NCI-H774 (cell line): ENCODE results near the gene TMPRSS2.

Experiments
- DNase-seq: peaks from one replicate; lab custom pipeline; 2025; lab: John Stamatoyannopoulos, UW

Gene TMPRSS2

DNA sequence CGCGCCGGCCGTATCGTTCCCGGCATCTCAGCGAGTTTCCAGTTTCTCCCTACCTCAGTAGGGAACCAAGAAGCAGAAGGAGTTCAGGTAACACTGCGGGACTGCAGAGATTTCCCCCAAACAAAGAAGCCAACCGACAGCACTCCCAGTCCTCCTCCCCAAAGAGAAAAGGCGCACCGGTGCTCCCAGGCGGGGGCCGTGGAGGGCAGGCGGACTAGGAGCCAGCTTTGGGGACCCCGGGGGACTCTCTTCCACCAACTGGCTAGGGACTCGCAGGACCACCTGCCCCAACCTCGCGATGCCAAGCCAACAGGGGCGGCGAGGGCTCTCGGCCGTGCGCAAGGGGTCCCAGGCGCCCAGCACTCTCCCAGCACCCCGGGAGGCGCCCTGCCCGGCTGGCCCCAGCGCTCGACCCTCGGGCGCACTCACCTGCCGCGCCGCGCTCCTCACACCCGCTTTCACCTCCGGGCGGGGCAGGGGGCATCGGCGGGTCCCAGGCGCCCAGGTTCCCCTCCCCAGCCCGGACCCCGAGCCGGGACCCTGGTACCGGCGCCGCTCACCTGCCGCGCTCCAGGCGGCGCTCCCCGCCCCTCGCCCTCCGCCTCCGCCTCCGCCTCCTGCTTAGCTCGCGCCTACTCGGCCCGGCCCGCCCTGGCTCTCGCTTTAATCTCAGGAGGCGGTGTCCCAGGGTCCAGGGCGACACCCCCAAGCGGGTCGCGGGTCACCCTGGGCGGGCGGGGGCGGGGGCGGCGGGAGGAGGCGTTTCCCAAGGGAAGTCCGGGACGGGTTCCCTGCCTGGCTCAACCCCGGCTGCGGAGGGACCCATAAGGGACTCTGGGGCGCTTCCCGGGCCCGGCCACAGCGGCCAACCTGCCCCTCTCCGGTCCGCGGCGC, at the start of gene TMPRSS2:
TSS of gene TMPRSS2 (minus strand) at position 638 of the 894 bp plus-strand sequence. CDS start 10,025 bp downstream, outside the sequence.
- DNase-seq: no peak

DNA sequence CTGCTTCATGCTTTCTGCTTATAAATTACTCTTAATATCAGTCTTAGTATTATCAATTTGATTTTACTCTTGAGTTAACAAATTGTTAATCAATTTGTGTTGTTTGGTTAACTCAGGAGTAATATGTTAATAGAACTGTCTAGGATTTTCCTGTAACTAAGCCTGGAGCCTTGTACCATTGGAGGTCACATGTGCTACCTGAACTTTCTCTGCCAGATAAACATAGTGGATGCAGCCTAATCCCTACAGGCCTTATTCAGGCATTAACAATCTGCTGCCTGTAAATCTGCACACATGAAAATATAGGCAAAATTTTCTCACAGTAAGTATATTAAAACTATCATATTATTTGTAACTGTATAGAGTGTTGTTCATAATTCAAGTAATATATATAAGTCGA, 47.1 kb upstream of the TMPRSS2 start:
- DNase-seq: no peak

- no peak for DNase-seq
Measured at GRCh38 chr21:41552254-41552653, 44.3 kb upstream of the TMPRSS2 start.

- no peak for DNase-seq
Measured at GRCh38 chr21:41548781-41549180, 40.8 kb upstream of the TMPRSS2 start.

DNA sequence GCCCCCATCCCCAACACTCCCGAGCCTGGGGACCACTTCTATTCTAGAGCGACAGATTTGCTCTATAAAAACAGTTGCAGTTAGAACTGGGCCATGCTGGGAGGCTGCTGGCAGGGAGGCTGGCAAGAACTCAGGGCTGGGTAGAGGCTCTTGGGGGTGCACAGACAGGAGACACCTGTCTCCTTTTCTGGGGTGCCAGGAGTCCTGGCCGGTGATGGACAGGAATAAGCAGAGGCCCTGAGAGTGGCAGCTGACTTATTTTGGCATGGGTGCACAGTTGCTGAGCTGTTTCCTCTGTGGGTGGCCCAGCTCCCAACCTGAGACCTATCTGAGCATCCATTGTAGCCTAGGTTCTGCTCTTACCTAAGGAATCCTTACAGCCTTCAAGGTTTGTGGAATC, 39.2 kb upstream of the TMPRSS2 start:
- no peak for DNase-seq

DNA sequence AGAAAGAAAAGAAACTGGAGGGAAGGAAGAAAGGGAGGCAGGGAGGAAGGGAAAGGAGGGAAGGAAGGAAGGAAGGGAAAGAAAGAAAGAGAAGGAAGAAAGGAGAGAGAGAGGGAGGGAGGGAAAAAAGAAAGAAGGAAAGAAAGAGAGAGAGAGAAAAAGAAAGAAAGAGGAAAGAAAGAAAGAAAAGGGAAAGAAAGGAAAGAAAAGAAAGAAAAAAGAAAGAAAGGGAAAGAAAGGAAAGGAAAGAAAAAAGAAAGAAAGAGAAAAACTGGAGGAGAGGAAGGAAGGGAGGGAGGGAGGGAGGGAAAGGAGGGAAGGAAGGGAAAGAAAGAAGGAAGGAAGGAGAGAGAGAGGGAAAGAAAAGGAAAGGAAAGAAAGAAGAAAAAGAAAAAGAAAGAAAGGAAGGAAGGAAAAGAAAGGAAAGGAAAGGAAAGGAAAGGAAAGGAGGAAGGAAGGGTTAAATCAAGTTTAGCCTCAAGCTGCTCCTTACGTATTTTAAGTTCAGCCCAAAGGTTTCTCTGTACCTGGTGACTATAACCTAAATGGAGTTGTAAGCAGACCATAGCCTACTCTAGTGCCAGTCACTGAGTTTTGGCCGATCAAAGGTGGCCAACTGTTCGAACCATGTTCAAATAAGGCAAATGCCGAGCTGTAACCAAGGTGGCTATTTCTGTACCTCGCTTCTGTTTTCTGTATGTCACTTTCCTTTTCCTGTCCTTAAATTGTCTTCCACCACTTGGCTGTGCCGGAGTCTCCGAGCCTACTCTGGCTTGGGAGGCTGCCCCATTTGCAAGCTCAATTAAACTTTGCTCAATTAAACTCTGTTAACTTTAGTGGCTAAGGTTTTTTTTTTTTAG, 37.8 kb upstream of the TMPRSS2 start:
- no peak for DNase-seq

GRCh38 chr21:41542727-41543126, 34.8 kb upstream of the TMPRSS2 start:
- DNase-seq: no peak

DNA sequence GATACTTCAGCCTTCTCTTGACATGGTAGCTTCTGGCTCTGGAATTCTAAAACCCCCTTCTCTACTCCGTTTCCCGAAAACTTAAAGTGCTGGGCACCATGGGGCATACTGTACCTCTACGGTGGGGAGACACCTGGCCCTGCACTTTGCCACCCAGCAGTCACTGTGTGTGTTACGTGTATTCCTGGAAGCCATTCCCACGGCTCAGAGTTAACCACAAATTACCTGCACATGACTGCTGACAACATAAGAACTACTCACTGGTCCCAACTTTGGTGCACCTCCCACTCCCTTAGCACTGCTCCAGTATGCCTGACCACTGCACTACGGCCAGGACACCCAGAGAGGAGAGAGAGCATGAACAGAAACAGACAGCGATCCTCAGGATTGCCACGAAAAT, 29.4 kb upstream of the TMPRSS2 start:
- DNase-seq: no peak

DNA sequence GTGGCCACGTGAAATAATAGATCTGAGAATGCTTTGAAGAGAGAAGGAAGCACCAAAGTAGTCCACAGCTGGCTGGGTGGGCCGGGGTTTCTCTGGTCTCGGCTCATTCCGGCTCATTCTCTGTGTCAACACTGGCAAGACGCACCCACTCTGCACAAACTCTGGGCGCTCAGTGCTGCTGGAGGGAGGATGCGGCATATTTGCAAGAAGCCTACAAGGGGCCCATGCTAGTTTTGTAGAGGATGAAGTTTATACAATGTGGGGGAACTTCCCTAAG, 28.8 kb upstream of the TMPRSS2 start:
- no peak for DNase-seq

- no peak for DNase-seq
Measured at GRCh38 chr21:41536076-41536826, 28.3 kb upstream of the TMPRSS2 start.

DNA sequence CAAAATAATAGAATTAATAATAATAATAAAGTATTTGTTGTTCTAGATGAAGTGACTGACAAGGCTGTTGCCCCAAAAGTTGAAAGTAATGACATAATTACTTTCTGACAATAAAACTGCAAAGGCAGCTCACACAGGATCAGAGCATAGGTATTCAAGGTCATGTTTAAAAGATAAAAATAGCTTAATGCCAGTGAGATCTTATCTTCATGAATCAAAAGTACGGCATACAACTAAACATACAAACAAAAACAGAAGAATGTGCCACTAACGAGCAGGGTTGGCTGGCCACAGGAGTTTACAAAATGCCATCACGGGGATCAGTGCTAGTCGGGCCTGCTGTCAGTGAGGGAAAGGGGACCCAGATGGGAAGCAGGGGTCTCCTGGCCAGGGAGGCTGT, 22.4 kb upstream of the TMPRSS2 start:
- no peak for DNase-seq

GRCh38 chr21:41529769-41530168, 21.8 kb upstream of the TMPRSS2 start:
- DNase-seq: no peak

DNA sequence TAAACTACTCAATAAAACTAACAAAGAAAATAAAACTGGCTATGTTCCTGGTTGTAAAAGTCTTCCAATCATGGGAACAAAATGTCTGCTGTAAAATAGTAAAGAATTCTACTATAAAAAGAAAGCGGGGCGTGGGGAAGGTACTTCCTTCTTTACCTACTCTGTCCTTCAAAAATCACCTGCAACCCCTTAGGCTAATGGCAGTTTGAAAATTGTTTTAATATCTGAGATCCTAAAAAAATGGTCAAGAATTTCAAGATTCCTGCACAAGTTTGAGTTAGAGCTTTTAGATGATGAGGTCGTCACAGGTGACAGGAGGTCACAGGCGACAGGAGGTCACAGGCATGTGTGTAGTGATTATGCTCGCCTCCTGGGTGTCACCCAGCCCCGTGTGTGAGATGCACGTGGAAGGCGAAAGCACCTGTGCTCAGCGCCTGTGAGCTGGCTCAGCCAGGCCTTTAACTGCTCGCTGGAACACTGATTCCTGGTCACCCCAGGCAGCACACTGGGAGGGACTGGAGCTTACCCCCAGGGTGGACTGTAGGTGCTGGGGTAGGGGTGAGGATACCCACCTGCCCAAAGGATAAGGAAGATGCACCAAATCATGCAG, 18.6 kb upstream of the TMPRSS2 start:
- no peak for DNase-seq

GRCh38 chr21:41523175-41523574, 15.2 kb upstream of the TMPRSS2 start:
- DNase-seq: no peak

DNA sequence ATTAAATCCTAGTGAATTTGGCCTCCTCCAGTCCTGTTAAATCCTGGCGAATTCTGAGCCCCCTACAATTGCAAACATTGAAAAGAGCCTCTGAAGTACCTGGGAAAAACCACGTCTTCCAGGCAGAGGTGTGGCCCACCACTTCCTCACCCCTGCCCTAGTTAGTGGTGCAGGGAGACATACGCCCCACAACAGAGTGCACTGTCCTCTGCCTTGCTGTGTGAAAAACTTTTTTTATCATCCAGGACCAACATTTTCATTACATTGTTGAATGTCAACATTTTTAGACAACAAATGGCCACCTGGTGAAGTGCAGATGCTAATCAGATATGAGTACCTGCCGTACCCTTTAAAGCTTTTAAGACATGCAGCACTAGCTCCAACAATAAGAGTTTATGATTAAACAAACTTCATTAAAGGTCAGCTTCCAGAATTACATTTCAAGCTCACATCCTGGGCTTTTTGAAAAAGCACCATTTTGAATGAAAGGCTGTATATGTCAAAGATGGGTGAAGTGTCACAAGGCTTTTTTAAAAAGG, 13.6 kb upstream of the TMPRSS2 start:
- no peak for DNase-seq

DNA sequence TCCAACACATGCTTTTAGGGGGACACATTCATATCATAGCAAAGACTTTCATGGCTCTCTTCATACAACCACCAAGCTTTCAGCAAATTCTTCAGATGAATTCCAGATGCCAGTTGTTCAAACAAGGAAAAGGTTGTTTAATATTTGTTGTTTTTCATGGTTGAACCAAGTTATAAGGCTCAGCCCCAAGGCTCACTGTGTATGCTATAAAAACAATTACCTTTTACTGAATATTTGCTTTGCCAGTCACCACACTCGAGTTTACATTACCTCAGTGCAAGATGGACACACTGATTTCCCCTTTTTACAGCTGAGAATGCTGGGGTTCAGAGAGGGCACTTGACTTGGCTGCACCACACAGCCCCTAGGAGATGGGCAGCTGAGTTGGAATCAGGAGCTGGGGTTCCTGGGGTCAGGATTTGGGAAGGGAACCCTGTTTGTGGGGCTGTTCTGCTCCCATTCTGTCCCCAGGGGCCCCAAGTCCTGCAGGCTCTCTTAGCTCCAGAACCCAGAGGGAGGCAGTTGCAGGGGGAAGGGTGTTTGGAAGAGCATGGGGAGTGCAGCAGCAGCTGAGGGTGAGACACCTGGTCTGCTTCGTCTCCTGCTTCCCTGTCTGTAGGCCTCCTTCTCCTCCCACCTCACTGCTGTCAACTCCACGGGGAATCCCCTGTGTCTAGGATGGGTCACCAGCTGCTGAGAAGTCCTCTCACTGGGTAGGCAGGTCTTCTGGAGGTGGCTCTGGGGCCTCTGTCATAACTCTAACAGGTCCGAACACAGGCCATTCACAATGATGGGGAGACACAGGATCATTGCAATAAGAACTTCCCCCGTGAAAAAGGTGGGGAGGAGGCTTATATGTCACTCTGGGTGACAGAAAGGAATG, 12.8 kb upstream of the TMPRSS2 start:
- no peak for DNase-seq

GRCh38 chr21:41519806-41520559, 12.0 kb upstream of the TMPRSS2 start:
- DNase-seq: no peak

GRCh38 chr21:41518757-41519156, 10.8 kb upstream of the TMPRSS2 start:
- DNase-seq: no peak

GRCh38 chr21:41511858-41512257, 3.9 kb upstream of the TMPRSS2 start:
- DNase-seq: no peak

DNA sequence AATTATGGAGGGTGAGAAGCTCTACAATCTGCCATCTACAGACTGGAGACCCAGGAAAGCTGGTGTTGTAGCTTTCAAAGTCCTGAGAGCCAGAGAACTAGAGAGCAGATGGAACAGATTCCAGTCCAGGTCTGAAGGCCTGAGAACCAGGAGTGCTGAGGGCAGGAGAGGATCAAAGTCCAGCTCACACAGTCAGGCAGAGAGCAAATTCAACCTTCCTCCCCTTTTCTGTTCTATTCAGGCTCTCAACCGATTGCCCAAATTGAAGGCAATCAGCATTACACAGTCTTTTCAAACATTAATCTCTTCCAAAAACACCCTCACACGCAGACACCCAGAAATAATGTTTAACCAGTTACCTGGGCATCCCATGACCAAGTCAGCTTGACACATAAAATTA, 2.5 kb upstream of the TMPRSS2 start:
- DNase-seq: no peak
